ENCODE measurements around the gene GPR137B. TPM values are rescaled to one million over a fixed set of nuclear protein-coding genes. Genes with fewer than 3 reads are reported as not detected.

GPR137B gene
- total and polyA plus RNA-seq, 2 experiments from 2014 or later, result 0.87 to 3.0 TPM

DNA sequence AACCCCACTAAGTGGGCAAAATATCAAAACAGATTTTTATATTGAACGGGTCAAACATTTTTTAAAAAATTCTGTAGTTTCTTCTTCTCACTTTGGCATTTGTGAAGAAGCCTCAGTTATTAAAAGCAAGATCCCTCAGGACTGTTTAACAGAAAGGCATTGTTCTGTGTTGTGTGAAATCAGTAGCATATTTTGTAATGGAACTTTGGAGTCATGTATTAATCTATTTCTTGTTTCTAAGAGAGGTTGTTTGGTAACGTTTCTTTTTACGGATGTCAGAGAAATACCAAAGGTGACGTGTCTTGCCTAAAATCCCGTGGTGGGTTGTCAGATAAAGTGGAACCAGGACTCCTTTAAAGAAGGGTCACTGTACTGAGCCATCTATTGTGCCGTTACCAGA lies 23.7 kb downstream of the GPR137B start:
- Histone ChIP-seq H3K9me3 (ENCODE audit: low read depth) (no peaks in the 10 kb centered on the region), H3K27me3 (no peaks in the 10 kb centered on the region)

DNA sequence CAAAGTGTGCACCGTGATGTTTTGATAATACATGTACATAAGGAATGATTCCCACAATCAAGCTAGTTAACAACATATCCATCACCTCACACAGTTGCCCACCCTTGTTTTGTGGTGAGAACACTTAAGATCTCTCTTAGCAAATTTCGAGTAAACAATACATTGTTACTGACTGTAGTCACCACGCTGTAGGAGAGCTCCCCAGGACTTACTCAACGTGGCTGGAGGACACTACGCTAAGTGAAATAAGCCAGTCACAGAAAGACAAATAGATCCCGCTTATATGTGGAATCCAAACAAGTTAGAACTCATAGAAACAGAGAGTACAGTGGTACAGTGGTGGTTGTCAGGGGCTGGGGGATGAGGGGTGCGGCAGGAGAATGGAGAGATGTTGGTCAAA lies 24.8 kb downstream of the GPR137B start:
- H3K9me3 ChIP-seq (ENCODE audit: low read depth), result no peaks in the 10 kb centered on the region
- no peak for DNase-seq (ENCODE audit: low read depth in 1 of 2, low spot score in 1 of 2)
- H3K36me3 ChIP-seq, result no peaks in the 10 kb centered on the region
- H3K27ac ChIP-seq, result no peak overlapping the region
- TF ChIP-seq, protein P1, sequence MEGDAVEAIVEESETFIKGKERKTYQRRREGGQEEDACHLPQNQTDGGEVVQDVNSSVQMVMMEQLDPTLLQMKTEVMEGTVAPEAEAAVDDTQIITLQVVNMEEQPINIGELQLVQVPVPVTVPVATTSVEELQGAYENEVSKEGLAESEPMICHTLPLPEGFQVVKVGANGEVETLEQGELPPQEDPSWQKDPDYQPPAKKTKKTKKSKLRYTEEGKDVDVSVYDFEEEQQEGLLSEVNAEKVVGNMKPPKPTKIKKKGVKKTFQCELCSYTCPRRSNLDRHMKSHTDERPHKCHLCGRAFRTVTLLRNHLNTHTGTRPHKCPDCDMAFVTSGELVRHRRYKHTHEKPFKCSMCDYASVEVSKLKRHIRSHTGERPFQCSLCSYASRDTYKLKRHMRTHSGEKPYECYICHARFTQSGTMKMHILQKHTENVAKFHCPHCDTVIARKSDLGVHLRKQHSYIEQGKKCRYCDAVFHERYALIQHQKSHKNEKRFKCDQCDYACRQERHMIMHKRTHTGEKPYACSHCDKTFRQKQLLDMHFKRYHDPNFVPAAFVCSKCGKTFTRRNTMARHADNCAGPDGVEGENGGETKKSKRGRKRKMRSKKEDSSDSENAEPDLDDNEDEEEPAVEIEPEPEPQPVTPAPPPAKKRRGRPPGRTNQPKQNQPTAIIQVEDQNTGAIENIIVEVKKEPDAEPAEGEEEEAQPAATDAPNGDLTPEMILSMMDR (IDR thresholded peaks at IDR 0.05; ENCODE audit: low read depth, low read length), result no peak
- no peaks in the 10 kb centered on the region for H3K27me3 ChIP-seq
- H3K4me1 ChIP-seq (ENCODE audit: low read depth), result no peaks in the 10 kb centered on the region
- no peak overlapping the region for H3K4me3 ChIP-seq

More for the DNA sequence above, 23.7 kb downstream of the GPR137B start:
- TF ChIP-seq, protein P1 (IDR thresholded peaks at IDR 0.05; ENCODE audit: low read depth, low read length), result no peak
- no peaks in the 10 kb centered on the region for H3K36me3 ChIP-seq
- no peaks in the 10 kb centered on the region for H3K4me1 ChIP-seq (ENCODE audit: low read depth)
- no peak overlapping the region for H3K4me3 ChIP-seq
- no peak for DNase-seq (ENCODE audit: low read depth in 1 of 2, low spot score in 1 of 2)
- H3K27ac ChIP-seq, result no peak overlapping the region

DNA sequence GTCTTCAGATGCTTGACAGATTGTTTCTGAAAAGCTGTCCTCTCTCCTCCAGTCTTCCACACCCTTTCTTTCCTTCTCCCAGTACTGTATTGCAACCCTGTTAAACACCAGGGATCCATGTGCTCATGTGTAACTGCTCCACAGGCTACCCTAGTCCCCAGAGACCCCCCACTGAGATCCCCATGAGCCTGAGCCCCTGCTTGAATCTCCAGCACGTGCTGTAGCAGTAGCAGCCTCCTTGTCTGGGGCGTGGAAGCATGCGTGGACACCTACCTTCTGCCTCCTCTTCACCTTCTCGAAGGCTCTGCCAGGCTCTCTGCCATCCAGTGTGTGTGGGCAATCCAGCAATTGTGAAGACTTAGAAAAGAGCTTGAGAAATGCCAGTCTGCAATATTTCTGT lies 25.2 kb downstream of the GPR137B start:
- Histone ChIP-seq H3K27me3 (no peaks in the 10 kb centered on the region), H3K4me1 (ENCODE audit: low read depth) (no peaks in the 10 kb centered on the region), H3K36me3 (no peaks in the 10 kb centered on the region), H3K4me3 (no peak overlapping the region), H3K9me3 (ENCODE audit: low read depth) (no peaks in the 10 kb centered on the region), H3K27ac (no peak overlapping the region)
- TF ChIP-seq, protein P1 (IDR thresholded peaks at IDR 0.05; ENCODE audit: low read depth, low read length), result no peak
- DNase-seq (ENCODE audit: low read depth in 1 of 2, low spot score in 1 of 2), result no peak

DNA sequence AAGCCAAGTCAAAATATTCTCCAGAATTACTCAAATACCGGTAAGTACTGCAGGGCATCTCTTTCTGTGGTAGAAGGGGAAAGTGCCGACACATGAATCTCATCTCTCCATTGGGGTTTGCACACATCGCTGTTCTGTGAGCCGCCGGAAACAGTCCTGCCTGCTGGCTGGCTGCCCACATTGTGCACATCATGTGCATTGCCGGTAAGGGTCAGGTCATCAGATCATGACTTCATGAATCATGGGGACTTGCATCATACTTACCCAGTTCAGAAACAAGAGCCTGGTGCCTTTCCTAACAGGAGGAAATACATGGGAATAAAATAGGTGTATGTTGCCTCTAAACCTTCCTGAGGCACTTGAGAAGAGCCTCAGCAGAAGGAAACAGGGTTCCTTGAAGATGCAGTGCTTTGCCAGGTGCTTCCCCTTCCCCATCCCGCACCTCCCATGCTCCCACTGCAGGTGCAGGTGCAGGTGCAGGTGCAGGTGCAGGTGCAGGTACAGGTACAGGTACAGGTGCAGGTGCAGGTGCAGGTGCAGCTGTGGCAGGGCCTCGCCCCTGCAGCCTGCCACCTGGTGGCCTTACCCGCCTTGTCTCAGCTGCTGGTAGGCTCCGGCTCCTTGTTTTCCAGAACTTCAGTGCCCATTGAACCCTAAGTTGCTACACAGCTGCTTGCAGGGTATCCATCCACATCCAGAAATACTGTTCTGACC lies 26.5 kb downstream of the GPR137B start:
- Histone ChIP-seq H3K36me3 (no peaks in the 10 kb centered on the region), H3K27ac (no peak overlapping the region), H3K4me3 (no peak overlapping the region), H3K4me1 (ENCODE audit: low read depth) (no peaks in the 10 kb centered on the region), H3K9me3 (ENCODE audit: low read depth) (no peaks in the 10 kb centered on the region), H3K27me3 (no peaks in the 10 kb centered on the region)
- TF ChIP-seq, protein P1 (IDR thresholded peaks at IDR 0.05; ENCODE audit: low read depth, low read length), result no peak
- peak in 1 of 2 donors; percentile 87 for DNase-seq (ENCODE audit: low read depth in 1 of 2, low spot score in 1 of 2)

DNA sequence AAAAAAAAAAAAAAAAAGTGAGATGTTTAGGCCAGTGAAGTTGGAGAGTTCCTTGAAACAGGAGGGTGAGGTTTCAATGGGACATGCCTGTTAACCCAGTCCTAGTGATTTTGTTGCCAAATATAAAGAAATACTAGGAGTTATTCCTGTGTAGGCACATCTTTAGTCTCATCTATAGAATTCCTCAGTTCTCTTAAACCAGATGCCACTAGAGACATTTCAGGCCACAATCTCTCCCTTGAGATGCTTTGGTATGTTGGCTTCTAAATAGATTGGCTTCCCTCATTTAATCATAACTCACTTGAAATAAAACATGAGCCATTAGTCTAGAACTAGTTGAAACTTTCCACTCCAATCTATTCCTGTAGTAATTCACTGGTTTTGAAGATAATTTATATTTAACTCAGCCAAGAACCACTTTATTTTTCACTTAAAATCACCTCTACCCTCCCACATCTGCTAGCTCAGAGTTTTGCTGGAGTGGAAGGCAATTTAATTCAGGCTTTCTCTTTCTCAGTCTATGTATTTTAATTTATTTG lies 29.8 kb downstream of the GPR137B start:
- Histone ChIP-seq H3K9me3 (ENCODE audit: low read depth) (no peaks in the 10 kb centered on the region), H3K4me3 (no peak overlapping the region), H3K27me3 (no peaks in the 10 kb centered on the region), H3K4me1 (ENCODE audit: low read depth) (no peaks in the 10 kb centered on the region), H3K36me3 (no peaks in the 10 kb centered on the region), H3K27ac (no peak overlapping the region)
- TF ChIP-seq, protein P1 (IDR thresholded peaks at IDR 0.05; ENCODE audit: low read depth, low read length), result no peak
- DNase-seq (ENCODE audit: low read depth in 1 of 2, low spot score in 1 of 2), result peak in 1 of 2 donors; percentile 10
